GM20000 (cell line): ENCODE measurements around the gene SLC2A4.
"Not testable (repeated sequence)": the region's sequence is repeated elsewhere in the genome, so short reads cannot be mapped to it uniquely, and the experiment has no call there.

Experiments used
- DNase-seq: peaks from one replicate; pipeline ENCODE4 v3.0.0; 2012; ENCODE audit warnings: low spot score
- TF ChIP-seq, protein P1 (sequence below): IDR thresholded peaks from 2 replicates; pipeline ENCODE4 v1.5.1; 2012; ENCODE audit warnings: mild to moderate bottlenecking, control low read depth; ENCODE audit errors: extremely low read depth, missing control alignments

Gene SLC2A4

DNA sequence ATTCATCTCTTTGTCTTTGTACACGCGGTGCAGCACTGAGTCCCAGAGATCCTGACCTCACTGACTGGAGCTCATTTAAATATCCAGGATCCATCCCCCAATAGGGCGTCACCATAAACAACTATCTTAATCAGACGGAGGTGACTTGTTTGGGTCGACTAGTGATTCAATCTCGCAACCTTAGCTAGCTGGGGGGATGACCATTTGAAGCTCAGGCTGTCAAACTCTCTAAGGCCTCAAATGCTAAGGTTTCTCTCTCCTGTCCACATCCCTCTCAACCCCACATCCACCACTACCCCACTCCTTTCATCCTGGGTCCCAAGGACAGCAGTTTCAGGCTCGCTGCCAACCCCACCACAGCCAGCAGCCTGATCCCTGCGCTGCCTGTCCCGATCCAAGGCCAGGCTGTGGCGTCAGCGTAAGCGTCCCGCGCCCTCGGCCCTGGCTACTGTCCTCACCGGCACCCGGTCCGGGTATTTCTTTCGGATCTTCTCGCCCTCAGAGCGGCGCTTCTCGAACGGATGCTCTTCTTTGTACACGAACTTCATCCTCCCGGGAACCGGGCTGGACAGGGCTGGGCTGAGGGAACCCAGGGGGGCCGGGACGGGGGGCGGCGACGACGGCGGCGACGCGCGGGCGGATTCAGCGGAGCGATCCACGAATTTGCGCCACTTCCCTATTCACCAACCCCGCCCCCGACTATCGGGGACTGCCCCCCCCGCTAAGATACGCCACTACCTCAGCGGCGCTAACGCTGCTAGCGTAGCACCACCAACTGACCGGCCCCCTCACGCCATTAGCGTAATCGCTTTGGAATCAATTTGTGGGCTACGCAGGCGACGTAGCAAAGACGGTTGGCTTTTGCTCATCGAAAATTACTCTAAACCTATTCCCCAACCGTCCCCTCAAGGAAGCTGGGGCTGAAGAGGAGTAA, 39.5 kb upstream of the SLC2A4 start, which contains the start of gene GABARAP:
GABARAP (minus strand) TSS at position 667 of the 934 bp plus-strand sequence; CDS start at position 548, 119 bp downstream.
- TF ChIP-seq, protein P1, sequence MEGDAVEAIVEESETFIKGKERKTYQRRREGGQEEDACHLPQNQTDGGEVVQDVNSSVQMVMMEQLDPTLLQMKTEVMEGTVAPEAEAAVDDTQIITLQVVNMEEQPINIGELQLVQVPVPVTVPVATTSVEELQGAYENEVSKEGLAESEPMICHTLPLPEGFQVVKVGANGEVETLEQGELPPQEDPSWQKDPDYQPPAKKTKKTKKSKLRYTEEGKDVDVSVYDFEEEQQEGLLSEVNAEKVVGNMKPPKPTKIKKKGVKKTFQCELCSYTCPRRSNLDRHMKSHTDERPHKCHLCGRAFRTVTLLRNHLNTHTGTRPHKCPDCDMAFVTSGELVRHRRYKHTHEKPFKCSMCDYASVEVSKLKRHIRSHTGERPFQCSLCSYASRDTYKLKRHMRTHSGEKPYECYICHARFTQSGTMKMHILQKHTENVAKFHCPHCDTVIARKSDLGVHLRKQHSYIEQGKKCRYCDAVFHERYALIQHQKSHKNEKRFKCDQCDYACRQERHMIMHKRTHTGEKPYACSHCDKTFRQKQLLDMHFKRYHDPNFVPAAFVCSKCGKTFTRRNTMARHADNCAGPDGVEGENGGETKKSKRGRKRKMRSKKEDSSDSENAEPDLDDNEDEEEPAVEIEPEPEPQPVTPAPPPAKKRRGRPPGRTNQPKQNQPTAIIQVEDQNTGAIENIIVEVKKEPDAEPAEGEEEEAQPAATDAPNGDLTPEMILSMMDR: no peak
- DNase-seq: peak; percentile 85

DNA sequence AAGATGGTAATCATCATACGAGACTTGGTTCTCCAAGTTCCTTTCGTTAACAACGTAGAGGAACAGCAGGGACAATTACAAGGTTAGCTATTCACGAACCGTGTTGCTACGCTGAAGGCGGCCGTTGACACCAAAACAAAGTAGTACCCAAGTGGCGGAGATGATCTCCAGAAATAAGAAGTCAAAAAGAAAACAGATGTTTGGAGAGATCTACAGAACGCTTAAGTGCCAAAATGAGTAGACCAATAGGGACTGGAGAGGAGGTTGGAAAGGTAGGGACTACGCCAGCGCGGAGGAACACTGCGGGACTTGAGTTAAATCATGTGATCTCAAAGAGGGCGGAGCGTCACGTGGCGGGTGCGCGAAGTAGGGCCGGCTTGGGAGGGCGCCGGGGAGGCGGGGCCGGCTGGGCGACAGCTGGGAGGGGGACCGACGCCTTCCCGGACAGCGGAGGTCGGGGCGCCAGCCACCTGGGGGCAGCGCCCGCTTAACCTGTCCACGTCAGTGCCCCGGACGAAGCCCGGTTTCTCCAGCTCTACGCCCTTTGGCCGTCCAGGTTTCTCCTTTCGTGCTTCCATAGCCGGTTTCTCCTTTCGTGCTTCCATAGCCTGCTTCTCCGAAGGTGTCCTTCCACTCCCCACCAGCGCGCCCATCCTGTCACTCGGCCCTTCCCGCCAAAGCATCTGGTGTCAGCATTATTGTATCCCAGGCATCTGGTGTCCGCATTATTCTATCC, 38.6 kb upstream of the SLC2A4 start:
- TF ChIP-seq, protein P1: no peak
- peak; percentile 91 for DNase-seq

DNA sequence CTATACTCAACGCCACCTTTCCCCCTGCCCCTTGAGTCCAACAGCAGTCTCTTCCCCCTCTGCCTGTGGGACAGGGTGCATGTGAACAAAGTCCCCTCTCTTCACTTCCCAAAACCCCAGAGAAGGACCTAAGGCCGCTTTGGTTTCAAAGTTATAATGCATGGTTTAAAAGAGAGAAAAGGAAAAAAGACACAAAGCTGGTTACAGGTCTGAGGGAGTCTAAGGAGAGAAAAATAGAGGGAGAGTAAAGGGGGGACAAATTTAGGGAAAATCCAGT, 38.1 kb upstream of the SLC2A4 start:
- no peak for DNase-seq
- TF ChIP-seq, protein P1: no peak

DNA sequence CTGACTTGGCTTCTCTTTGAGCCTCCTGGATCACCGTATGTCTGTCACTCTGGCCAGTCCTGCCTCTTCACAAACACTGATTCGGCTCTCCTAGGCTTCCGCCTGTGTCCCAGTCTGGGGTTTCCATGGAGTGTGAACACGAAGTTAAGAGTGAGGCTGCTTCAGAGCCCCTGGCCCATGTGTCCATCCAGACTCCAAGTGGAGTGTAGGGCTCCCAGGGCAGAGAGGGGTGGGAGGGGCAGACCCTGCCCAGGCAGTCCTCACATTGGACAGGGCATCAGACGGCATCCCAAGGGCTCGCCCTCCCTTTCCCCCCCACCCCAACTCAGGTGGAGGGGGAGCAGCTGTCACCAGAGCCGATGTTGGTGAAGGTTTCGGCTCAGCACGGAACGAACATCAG, 37.7 kb upstream of the SLC2A4 start:
- DNase-seq: not testable (repeated sequence)

DNA sequence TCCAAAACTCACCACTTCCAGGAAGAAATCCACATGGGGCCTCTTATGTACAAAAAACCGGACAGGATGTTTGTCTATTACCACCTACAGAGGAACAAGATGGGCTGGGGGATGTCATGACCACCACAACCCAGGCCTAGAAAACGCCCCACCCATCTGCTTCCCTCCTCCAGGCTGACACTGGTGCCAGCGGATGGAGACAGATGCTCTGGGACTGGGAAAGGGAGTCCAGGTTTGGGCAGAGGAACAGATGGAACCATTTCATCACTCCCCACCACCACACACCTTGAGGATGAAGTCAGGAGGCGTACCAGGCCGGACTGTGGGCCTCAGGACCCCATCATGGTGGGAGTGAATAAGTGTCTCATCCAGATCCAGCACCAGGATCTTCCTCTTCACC, 34.7 kb upstream of the SLC2A4 start:
- TF ChIP-seq, protein P1: no peak

DNA sequence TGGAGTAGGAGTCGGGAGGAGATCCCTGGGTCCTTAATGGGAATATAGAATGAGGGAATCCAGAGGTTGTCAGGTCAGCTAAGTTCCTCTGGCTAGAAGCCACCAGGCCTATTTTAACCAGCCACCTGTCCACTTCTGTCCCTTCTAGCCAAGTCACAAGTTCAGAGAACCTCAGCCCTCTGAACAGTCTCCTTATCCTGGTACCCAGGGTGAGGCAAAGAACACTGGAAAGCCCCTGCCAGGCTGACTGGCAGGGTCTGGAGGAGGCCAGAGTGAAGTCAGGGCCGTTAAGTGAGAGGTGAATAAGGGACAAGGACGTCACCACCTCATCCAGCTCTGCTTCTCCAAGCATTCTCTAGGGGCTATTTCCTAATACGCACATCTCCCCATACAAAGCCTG, 32.7 kb upstream of the SLC2A4 start:
- DNase-seq: no peak

More for the DNA sequence above, 34.7 kb upstream of the SLC2A4 start:
- DNase-seq: no peak

DNA sequence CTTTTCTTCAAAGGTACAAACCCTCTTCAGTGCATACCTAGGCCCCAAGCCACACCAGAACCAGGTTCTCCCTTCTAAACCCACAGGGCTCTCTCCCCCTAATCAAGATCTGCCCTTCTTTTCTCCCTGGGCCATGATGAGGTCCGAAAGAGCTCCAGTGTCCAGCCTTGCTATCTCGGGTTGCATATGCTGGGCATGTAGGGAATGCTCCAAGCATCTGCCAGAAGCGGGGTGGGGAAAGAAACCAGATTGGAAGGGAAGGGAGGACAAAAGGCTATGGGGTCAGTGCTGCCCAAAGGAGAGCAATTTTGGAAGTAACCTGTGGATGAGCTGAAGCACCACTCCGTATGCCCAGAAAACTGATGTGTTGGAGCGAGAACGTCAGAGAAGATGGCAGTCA, 32.3 kb upstream of the SLC2A4 start:
- no peak for DNase-seq
- TF ChIP-seq, protein P1: no peak

More for the DNA sequence above, 32.7 kb upstream of the SLC2A4 start:
- TF ChIP-seq, protein P1: no peak
